HCT116 (cell line): ENCODE results near the gene RRBP1. TPM values are rescaled to one million over a fixed set of nuclear protein-coding genes. Genes with fewer than 3 reads are reported as not detected.

Experiments
- ATAC-seq: fragments of 200-7000 bp; cut with Tn5 transposase; 2 replicates; pipeline ENCODE4 v1.9.1; 2020; ENCODE audit warnings: mild to moderate bottlenecking, moderate library complexity
- BruUV-seq: library from RNA; stranded (reverse); fragments of 400-500 nt; replicated peaks from 2 replicates; lab custom pipeline; 2021; lab: Mats Ljungman, UMichigan
- CTCF ChIA-PET: fragments of 300-600 bp; sonication (Branson Sonifier 250); formaldehyde crosslinking; loops from one replicate; lab custom pipeline; 2021; ENCODE audit warnings: antibody characterized with exemption; lab: Charles Lee
- POLR2A ChIA-PET: fragments of 300-600, 350-600 bp; sonication (Branson Sonifier 250); formaldehyde crosslinking; loops from one replicate; lab custom pipeline; 2021; ENCODE audit warnings: antibody characterized with exemption; lab: Charles Lee
- RAD21 ChIA-PET, 2 experiments: fragments of 300-600 bp; sonication (Branson Sonifier 250); formaldehyde crosslinking; loops; one replicate each; lab custom pipeline; 2023; ENCODE audit warnings: low total read pairs in 2 of 2; ENCODE audit not compliant: uncharacterized antibody in 2 of 2, unreplicated experiment in 2 of 2, low non-redundant PET in 1 of 2; lab: Charles Lee
- DNase-seq: peaks from one replicate; pipeline ENCODE4 v3.0.0-alpha.2; 2010; ENCODE audit warnings: low read depth, low spot score
- H2AFZ ChIP-seq: fragments of 200-600 bp; shearing (Covaris generic), sonication (generic); 2 replicates; pipeline ENCODE4 v1.6.1; 2017; ENCODE audit warnings: low read depth, mixed run types, mixed read lengths, antibody characterized with exemption, low read length; ENCODE audit not compliant: poor library complexity, severe bottlenecking
- H3K27ac ChIP-seq: 2 replicates; pipeline ENCODE4 v1.5.1; 2012; ENCODE audit warnings: low read depth, low read length
- H3K27me3 ChIP-seq: fragments of 200-600 bp; sonication (generic); 2 replicates; pipeline ENCODE4 v1.6.1; 2016; ENCODE audit warnings: mixed run types, low read length, mixed read lengths; ENCODE audit not compliant: insufficient read depth
- H3K36me3 ChIP-seq, 2 experiments: fragments of 200-500 bp in 1 of 2; fragments of 200-600 bp in 1 of 2; sonication (Bioruptor generic) in 1 of 2; sonication (generic) in 1 of 2; 2 replicates each; pipeline versions ENCODE4 v1.5.1 to v1.6.1; 2014 to 2016; ENCODE audit warnings: low read length in 2 of 2, inconsistent platforms in 1 of 2, mixed read lengths in 1 of 2, mixed run types in 1 of 2; ENCODE audit not compliant: insufficient read depth in 2 of 2, control insufficient read depth in 1 of 2
- H3K4me1 ChIP-seq, 2 experiments: fragments of 200-600 bp in 1 of 2; sonication (generic) in 1 of 2; 2 replicates each; pipeline versions ENCODE4 v1.5.1 to v1.6.1; 2012 to 2017; ENCODE audit warnings: low read length in 2 of 2, inconsistent platforms in 1 of 2, mild to moderate bottlenecking in 1 of 2, mixed read lengths in 1 of 2, mixed run types in 1 of 2, moderate library complexity in 1 of 2; ENCODE audit not compliant: insufficient read depth in 2 of 2, control insufficient read depth in 1 of 2
- H3K4me2 ChIP-seq: fragments of 200-600 bp; sonication (generic); 2 replicates; pipeline ENCODE4 v1.6.1; 2017; ENCODE audit warnings: mixed run types, low read length, mixed read lengths
- H3K4me3 ChIP-seq, 2 experiments: fragments of 200-600 bp in 1 of 2; sonication (generic) in 1 of 2; replicated peaks in 1 of 2; 2 replicates each; pipeline ENCODE4 v1.5.1; 2011 to 2016; ENCODE audit warnings: low read length in 2 of 2, control low read depth in 1 of 2, low read depth in 1 of 2, mild to moderate bottlenecking in 1 of 2, mixed read lengths in 1 of 2, mixed run types in 1 of 2
- H3K79me2 ChIP-seq: fragments of 200-600 bp; sonication (generic); 2 replicates; pipeline ENCODE4 v1.6.1; 2017; ENCODE audit warnings: mild to moderate bottlenecking, mixed run types, low read length, moderate library complexity, mixed read lengths; ENCODE audit not compliant: insufficient read depth
- H3K9ac ChIP-seq: fragments of 200-600 bp; sonication (generic); 2 replicates; pipeline ENCODE4 v1.6.1; 2016; ENCODE audit warnings: low read length, mixed read lengths
- H3K9me2 ChIP-seq: fragments of 200-600 bp; sonication (generic), shearing (Covaris generic); 2 replicates; pipeline ENCODE4 v1.6.1; 2017; ENCODE audit warnings: mixed run types, mild to moderate bottlenecking, moderate library complexity; ENCODE audit not compliant: insufficient read depth
- H3K9me3 ChIP-seq, 2 experiments: fragments of 200-500 bp in 1 of 2; fragments of 200-600 bp in 1 of 2; sonication (Bioruptor generic) in 1 of 2; sonication (generic) in 1 of 2; 2 replicates each; pipeline ENCODE4 v1.6.1; 2014 to 2017; ENCODE audit warnings: low read length in 2 of 2, mixed read lengths in 2 of 2, inconsistent platforms in 1 of 2, low read depth in 1 of 2, mild to moderate bottlenecking in 1 of 2, mixed run types in 1 of 2, moderate library complexity in 1 of 2; ENCODE audit not compliant: control insufficient read depth in 1 of 2, insufficient read depth in 1 of 2
- H4K20me1 ChIP-seq: fragments of 200-600 bp; sonication (generic), shearing (Covaris generic); 2 replicates; pipeline ENCODE4 v1.6.1; 2017; ENCODE audit warnings: mixed run types, mild to moderate bottlenecking, moderate library complexity; ENCODE audit not compliant: insufficient read depth
- CBX3 ChIP-seq: IDR thresholded peaks from 2 replicates; pipeline ENCODE4 v1.6.1; 2012; ENCODE audit warnings: low read depth
- ELF1 ChIP-seq: IDR thresholded peaks from 2 replicates; pipeline ENCODE4 v1.6.1; 2012; ENCODE audit warnings: low read depth, borderline replicate concordance
- EZH2 ChIP-seq: fragments of 200-600 bp; sonication (generic); IDR thresholded peaks from 2 replicates; pipeline ENCODE4 v1.6.1; 2017; ENCODE audit warnings: antibody characterized with exemption, mixed run types
- EZH2phosphoT487 ChIP-seq: fragments of 200-600 bp; IDR thresholded peaks from 2 replicates; pipeline ENCODE4 v1.6.1; 2018; ENCODE audit warnings: antibody characterized with exemption, borderline replicate concordance
- FOSL1 ChIP-seq: IDR thresholded peaks from 2 replicates; pipeline ENCODE4 v1.6.1; 2012; ENCODE audit warnings: low read depth
- JUND ChIP-seq: IDR thresholded peaks from 2 replicates; pipeline ENCODE4 v1.6.1; 2012
- ZNF274 ChIP-seq: fragments of 200-500 bp; sonication (Bioruptor generic); IDR thresholded peaks from 2 replicates; pipeline ENCODE4 v1.6.1; 2014; ENCODE audit warnings: mild to moderate bottlenecking, low read depth, low read length, inconsistent platforms
- intact Hi-C: fragments of 100-400 bp; cut with micrococcal nuclease; formaldehyde crosslinking; loops from 2 replicates; pipeline ENCODE4 v1.10.0; 2022
- total RNA-seq: library from RNA; stranded (reverse); gene quantifications from one replicate; pipeline ENCODE4 v1.2.1, GENCODE V29; 2021; ENCODE audit not compliant: unreplicated experiment
- TF ChIP-seq, protein P1 (sequence below): IDR thresholded peaks from 2 replicates; pipeline ENCODE4 v1.6.1; 2011; ENCODE audit warnings: mild to moderate bottlenecking, low read length, moderate library complexity; ENCODE audit not compliant: insufficient replicate concordance; ENCODE audit errors: extremely low read depth
- TF ChIP-seq, protein P2 (sequence below): IDR thresholded peaks from 2 replicates; pipeline ENCODE4 v1.6.1; 2012
- TF ChIP-seq, protein P3 (sequence below), 3 experiments: fragments of 200-600 bp in 1 of 3; sonication (generic) in 1 of 3; IDR thresholded peaks in 2 of 3; conservative IDR thresholded peaks in 1 of 3; 2 replicates each; pipeline ENCODE4 v1.5.1; 2012 to 2017; ENCODE audit warnings: low read depth in 2 of 3, low read length in 2 of 3, antibody characterized with exemption in 1 of 3, borderline replicate concordance in 1 of 3, control low read depth in 1 of 3, mild to moderate bottlenecking in 1 of 3, mixed read lengths in 1 of 3, mixed run types in 1 of 3, moderate library complexity in 1 of 3; ENCODE audit not compliant: insufficient read depth in 1 of 3

Gene RRBP1
- total RNA-seq, 1 experiment from 2014 or later, result 123 TPM

DNA sequence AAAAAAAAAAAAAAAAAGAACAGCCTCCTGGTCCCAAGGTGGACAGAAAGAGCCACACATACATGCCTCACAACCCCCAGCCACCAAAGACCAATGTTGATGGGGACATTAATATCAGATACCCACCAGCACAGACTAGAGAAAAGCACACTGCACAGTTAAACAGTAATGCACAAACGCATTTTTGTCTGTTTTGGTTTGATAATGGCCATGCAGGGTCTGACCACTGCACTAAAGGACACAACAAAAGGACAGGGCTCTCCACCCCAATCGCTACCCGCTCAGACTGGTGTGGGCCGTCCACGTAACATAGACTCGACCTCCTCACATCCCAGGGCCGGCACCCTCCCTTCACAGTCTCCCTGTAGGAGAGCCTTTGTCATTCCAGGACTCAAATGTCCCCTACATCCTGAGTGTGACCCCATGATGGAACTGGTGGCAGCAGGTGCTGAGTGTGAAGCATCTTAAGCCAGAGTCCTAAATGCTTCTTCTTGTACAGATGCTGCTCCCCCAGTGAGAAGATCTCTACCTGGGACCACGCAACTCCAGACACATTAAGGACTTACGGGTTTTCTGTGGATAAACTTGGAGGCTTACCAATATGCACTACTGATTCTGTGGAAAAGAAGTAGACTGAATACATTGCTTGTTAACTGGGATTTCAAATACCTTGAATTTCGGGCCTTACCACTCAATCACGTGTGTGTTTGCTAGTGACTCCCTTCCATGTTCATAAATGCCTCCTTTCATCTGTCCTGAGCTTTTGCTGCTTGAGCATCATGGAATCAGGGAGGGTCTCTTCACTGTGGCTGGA is 28.0 kb downstream of the RRBP1 start:
- H3K79me2 ChIP-seq, result peaks cover 80% of the 10 kb centered on the region
- DNase-seq (no peak), ATAC-seq (no peak)
- ChIA-PET POLR2A (no interaction called here), RAD21 (no interaction called here), CTCF (interaction anchor here (0.8 to 1.8 kb wide), 8 partner anchors 9 to 285 kb away, joined by 3 to 9 read pairs (median 4); partner anchors contain the start of gene RRBP1)
- H4K20me1 ChIP-seq, result no peaks in the 10 kb centered on the region; the same call in 1 of the 2 replicates
- peaks cover 16 to 27% of the 10 kb centered on the region in 2 experiments for H3K36me3 ChIP-seq
- no peaks in the 10 kb centered on the region for H3K27me3 ChIP-seq
- no TSS peak for BruUV-seq
- H3K4me2 ChIP-seq, result no peak overlapping the region
- peaks cover 0 to 18% of the 10 kb centered on the region in 2 experiments; a peak in 2 of 4 replicates for H3K4me1 ChIP-seq
- intact Hi-C loops, result loop anchor here (2.0 kb wide), 1 partner anchor 245 kb away; no protein-coding TSS in a partner anchor
- TF ChIP-seq, protein P1, sequence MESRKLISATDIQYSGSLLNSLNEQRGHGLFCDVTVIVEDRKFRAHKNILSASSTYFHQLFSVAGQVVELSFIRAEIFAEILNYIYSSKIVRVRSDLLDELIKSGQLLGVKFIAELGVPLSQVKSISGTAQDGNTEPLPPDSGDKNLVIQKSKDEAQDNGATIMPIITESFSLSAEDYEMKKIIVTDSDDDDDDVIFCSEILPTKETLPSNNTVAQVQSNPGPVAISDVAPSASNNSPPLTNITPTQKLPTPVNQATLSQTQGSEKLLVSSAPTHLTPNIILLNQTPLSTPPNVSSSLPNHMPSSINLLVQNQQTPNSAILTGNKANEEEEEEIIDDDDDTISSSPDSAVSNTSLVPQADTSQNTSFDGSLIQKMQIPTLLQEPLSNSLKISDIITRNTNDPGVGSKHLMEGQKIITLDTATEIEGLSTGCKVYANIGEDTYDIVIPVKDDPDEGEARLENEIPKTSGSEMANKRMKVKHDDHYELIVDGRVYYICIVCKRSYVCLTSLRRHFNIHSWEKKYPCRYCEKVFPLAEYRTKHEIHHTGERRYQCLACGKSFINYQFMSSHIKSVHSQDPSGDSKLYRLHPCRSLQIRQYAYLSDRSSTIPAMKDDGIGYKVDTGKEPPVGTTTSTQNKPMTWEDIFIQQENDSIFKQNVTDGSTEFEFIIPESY, result no peak
- TF ChIP-seq EZH2phosphoT487, result no peak
- no peak overlapping the region for H3K27ac ChIP-seq
- no peak overlapping the region for H3K9ac ChIP-seq
- H3K4me3 ChIP-seq, result no peak overlapping the region
- no peak overlapping the region for H2AFZ ChIP-seq
- H3K9me3 ChIP-seq, result peaks cover 8 to 10% of the 10 kb centered on the region in 2 experiments; a peak in 1 of 4 replicates
- no peaks in the 10 kb centered on the region for H3K9me2 ChIP-seq

DNA sequence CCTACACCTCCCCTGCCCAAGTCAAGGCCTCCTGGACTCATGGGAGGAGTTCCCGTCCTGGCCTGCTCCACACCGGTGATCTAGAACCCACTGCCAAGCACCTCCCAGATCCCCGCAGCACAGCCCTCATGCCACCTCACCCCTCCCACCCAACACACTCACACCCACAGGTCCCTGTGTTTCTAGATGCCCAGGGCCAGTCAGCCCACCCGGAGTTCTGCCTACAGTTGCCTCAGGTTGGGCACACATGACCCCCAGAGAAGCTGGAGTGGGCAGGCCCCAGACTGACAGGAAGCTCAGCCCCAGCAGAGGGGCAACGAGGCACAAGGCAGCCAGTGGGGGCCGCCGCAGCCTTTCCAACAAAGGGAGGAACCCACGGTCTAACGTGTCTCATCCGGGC is 29.6 kb downstream of the RRBP1 start:
- Histone ChIP-seq H3K79me2 (peaks cover 83% of the 10 kb centered on the region), H3K4me3 (no peak overlapping the region), H3K27me3 (no peaks in the 10 kb centered on the region), H2AFZ (no peak overlapping the region), H3K9me2 (no peaks in the 10 kb centered on the region), H4K20me1 (no peaks in the 10 kb centered on the region; the same call in 1 of the 2 replicates), H3K4me2 (no peak overlapping the region), H3K9me3 (no peaks in the 10 kb centered on the region), H3K4me1 (peaks cover 0 to 18% of the 10 kb centered on the region in 2 experiments; a peak in 2 of 4 replicates), H3K27ac (no peak overlapping the region), H3K36me3 (peaks cover 8 to 12% of the 10 kb centered on the region in 2 experiments; a peak in 3 of 4 replicates), H3K9ac (no peak overlapping the region)
- intact Hi-C loops, result no loop called here
- DNase-seq (no peak), ATAC-seq (no peak)
- ChIA-PET CTCF (no interaction called here), RAD21 (no interaction called here), POLR2A (no interaction called here)
- no TSS peak for BruUV-seq
- no peak for TF ChIP-seq ZNF274
- no peak for TF ChIP-seq CBX3
- TF ChIP-seq EZH2, result no peak
- TF ChIP-seq, protein P1, result no peak
- TF ChIP-seq ELF1, result no peak
- TF ChIP-seq, protein P2, sequence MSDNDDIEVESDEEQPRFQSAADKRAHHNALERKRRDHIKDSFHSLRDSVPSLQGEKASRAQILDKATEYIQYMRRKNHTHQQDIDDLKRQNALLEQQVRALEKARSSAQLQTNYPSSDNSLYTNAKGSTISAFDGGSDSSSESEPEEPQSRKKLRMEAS, result no peak
- TF ChIP-seq, protein P3, sequence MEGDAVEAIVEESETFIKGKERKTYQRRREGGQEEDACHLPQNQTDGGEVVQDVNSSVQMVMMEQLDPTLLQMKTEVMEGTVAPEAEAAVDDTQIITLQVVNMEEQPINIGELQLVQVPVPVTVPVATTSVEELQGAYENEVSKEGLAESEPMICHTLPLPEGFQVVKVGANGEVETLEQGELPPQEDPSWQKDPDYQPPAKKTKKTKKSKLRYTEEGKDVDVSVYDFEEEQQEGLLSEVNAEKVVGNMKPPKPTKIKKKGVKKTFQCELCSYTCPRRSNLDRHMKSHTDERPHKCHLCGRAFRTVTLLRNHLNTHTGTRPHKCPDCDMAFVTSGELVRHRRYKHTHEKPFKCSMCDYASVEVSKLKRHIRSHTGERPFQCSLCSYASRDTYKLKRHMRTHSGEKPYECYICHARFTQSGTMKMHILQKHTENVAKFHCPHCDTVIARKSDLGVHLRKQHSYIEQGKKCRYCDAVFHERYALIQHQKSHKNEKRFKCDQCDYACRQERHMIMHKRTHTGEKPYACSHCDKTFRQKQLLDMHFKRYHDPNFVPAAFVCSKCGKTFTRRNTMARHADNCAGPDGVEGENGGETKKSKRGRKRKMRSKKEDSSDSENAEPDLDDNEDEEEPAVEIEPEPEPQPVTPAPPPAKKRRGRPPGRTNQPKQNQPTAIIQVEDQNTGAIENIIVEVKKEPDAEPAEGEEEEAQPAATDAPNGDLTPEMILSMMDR (IDR thresholded peaks at IDR 0.05 in 2 of 3, conservative IDR thresholded peaks at IDR 0.05 in 1 of 3; ENCODE audit: borderline replicate concordance in 1 of 3, insufficient read depth in 1 of 3, low read depth in 2 of 3, low read length in 2 of 3), result no peak
- no peak for TF ChIP-seq JUND
- TF ChIP-seq FOSL1, result no peak
